ENCODE results near the gene TMEM50A.
"Not testable (repeated sequence)": the region's sequence is repeated elsewhere in the genome, so short reads cannot be mapped to it uniquely, and the experiment has no call there.

The TMEM50A gene

DNA sequence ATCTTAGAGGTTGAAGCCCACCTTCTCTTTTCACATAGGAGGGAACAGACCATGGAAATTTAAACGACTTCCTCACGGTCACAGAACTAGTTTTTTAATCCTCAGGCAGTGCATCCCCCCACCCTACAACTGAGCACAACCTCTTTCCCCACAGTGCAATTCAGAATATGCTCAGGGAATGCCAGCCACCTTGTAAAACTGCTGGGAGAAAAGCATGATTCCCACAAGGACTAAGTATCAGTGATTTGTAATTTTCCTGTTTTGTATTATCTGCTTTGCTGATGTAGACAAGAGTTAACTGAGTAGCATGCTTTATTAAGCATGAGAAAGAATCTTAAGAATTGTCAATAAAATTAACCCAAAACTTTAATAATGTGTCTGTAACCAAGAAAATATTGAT is 23.8 kb downstream of the TMEM50A start:
- H3K4me3 ChIP-seq (replicated peaks; ENCODE audit: low read depth, low read length), result no peak overlapping the region

DNA sequence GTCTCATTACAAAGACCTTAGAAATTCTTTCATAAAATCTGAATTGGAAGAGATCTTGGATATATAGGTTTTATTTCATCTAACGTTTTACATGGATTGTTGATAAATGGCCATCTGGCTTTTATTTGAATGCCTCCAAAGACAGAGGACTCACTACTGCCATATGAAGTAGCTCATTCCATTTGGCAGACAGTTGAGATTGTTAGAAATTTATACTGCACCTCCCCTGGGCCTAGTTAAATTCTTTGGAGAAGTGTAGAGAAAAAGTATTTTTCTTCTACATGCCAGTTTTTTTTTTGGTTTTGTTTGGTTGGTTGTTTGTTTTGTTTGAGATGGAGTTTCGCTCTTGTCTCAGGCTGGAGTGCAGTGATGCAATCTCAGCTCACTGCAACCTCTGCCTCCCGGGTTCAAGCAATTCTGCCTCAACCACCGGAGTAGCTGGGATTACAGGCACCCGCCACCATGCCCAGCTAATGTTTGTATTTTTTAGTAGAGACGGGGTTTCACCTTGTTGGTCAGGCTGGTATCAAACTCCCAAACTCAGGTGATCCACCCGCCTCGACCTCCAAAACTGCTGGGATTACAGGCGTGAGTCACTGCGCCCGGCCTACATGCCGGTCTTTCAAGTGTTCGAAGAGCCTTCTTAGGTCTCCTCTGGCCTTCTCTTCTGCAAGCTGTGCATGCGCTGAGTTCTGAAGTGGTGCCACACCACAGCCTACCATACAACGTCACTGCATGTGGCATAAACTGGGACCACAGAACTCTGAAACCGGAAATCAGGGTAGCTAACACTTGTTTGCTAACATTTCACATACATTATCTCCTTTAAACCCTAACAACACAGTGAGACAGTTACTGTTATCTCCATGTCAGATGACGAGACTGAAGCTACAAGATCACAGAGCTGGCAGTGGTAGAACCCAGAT is 24.8 kb downstream of the TMEM50A start:
- DNase-seq (ENCODE audit: low read depth); H3K4me3 ChIP-seq (replicated peaks; ENCODE audit: low read depth, low read length): not testable (repeated sequence)

More for the DNA sequence above, 23.8 kb downstream of the TMEM50A start:
- TF ChIP-seq CTCF (IDR thresholded peaks at IDR 0.05; ENCODE audit: low read length, missing control alignments), result no peak
- DNase-seq (ENCODE audit: low read depth), result no peak

- H3K4me3 ChIP-seq (replicated peaks; ENCODE audit: low read depth, low read length), result no peak overlapping the region
- no peak for TF ChIP-seq CTCF (IDR thresholded peaks at IDR 0.05; ENCODE audit: low read length, missing control alignments)
- DNase-seq (ENCODE audit: low read depth), result no peak
Observed at GRCh38 chr1:25369241-25369640, 31.1 kb downstream of the TMEM50A start.

GRCh38 chr1:25369691-25370271 is 31.6 kb downstream of the TMEM50A start:
- not testable (repeated sequence) for H3K4me3 ChIP-seq (replicated peaks; ENCODE audit: low read depth, low read length); DNase-seq (ENCODE audit: low read depth)

GRCh38 chr1:25371757-25372156 is 33.6 kb downstream of the TMEM50A start:
- DNase-seq (ENCODE audit: low read depth), result peak; percentile 77
- not testable (repeated sequence) for H3K4me3 ChIP-seq (replicated peaks; ENCODE audit: low read depth, low read length)

GRCh38 chr1:25378367-25378766 is 40.2 kb downstream of the TMEM50A start:
- H3K4me3 ChIP-seq (replicated peaks; ENCODE audit: low read depth, low read length); DNase-seq (ENCODE audit: low read depth): not testable (repeated sequence)

- DNase-seq (ENCODE audit: low read depth); H3K4me3 ChIP-seq (replicated peaks; ENCODE audit: low read depth, low read length): not testable (repeated sequence)
Observed at GRCh38 chr1:25382543-25382942, 44.4 kb downstream of the TMEM50A start.

DNA sequence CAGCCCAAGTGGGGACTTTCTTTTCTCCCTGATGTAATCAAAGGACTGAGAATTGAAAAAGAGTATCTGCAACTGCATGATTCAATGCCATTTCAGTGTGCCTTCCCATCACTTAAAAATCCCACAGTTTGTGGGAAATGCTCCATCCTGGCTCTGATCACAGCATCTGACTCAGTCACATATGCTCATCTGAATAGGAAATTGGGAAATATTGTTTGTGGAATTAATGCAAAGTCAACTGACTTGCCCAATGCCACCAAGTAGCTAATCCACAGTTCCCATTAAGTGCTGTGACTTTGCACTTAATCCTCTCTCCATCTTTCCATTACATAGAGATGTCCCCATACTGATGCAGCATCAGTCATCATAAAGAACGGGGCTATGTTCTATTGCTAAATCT is 45.0 kb downstream of the TMEM50A start:
- peak; percentile 79 for DNase-seq (ENCODE audit: low read depth)
- not testable (repeated sequence) for H3K4me3 ChIP-seq (replicated peaks; ENCODE audit: low read depth, low read length)

- H3K4me3 ChIP-seq (replicated peaks; ENCODE audit: low read depth, low read length); DNase-seq (ENCODE audit: low read depth): not testable (repeated sequence)
Observed at GRCh38 chr1:25383875-25384274, 45.7 kb downstream of the TMEM50A start.

GRCh38 chr1:25387096-25387495 is 49.0 kb downstream of the TMEM50A start:
- H3K4me3 ChIP-seq (replicated peaks; ENCODE audit: low read depth, low read length), result not testable (repeated sequence)
- DNase-seq (ENCODE audit: low read depth), result peak; percentile 35

DNA sequence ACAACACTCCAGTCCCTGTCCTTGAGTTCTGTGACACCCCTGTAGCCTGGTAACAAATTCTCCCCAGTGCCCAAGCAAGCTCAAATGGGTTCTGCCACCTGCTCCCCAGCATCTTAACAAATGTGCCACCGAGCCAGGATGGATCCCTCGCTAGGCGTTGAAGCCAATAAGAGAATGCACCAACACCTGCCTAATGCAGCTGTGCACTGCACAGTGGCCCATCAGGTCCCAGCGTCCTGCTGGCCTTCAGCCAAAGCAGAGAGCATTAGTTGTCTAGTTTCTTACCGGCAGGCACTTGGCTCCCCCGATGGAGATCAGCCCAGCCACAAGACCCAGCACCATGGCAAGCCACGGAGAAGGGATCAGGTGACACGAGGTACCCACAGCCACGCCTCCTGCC is 50.6 kb downstream of the TMEM50A start:
- DNase-seq (ENCODE audit: low read depth); H3K4me3 ChIP-seq (replicated peaks; ENCODE audit: low read depth, low read length): not testable (repeated sequence)

DNA sequence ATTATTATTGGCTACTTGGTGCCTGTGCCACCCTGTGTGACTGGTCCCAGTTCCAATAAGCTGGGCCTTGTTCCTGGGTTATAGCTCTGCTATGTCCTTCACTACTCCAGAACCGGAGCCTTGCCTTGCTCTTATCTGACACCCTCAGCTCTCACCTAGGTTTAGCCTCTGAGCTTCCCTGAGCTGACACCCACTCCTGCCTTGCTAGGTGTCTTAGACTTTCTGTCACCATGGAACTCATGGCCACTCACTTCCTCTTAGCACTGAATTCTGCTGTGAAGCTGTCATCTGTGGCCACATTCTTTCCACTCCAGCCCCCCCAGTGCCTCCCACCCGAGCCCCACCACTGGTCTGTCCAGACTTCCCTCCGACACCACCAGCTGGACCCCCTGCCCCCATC is 51.6 kb downstream of the TMEM50A start:
- H3K4me3 ChIP-seq (replicated peaks; ENCODE audit: low read depth, low read length); DNase-seq (ENCODE audit: low read depth): not testable (repeated sequence)
